GM12878 (cell line): ENCODE data around the gene KIAA0825.

Source experiments
- BHLHE40 ChIP-seq, 2 experiments: fragments of 450-650 bp in 1 of 2; IDR thresholded peaks; 2 replicates each; pipeline ENCODE4 v1.6.1; 2011 to 2017; ENCODE audit warnings: low read depth in 2 of 2, borderline replicate concordance in 1 of 2, improper control_type of control experiment in 1 of 2, low read length in 1 of 2, mild to moderate bottlenecking in 1 of 2
- CBX3 ChIP-seq: fragments of 200-600 bp; sonication (generic); IDR thresholded peaks from 2 replicates; pipeline ENCODE4 v1.6.1; 2016; ENCODE audit warnings: low read depth, borderline replicate concordance
- CHD4 ChIP-seq: fragments of 200-600 bp; sonication (generic); IDR thresholded peaks from 2 replicates; pipeline ENCODE4 v1.6.1; 2016; ENCODE audit warnings: mild to moderate bottlenecking
- MTA3 ChIP-seq: IDR thresholded peaks from 2 replicates; pipeline ENCODE4 v1.6.1; 2012; ENCODE audit warnings: low read length, inconsistent platforms, borderline replicate concordance
- PAX5 ChIP-seq: IDR thresholded peaks from 2 replicates; pipeline ENCODE4 v1.6.1; 2011; ENCODE audit warnings: low read depth, low read length, borderline replicate concordance
- PML ChIP-seq: IDR thresholded peaks from 2 replicates; pipeline ENCODE4 v1.6.1; 2012; ENCODE audit warnings: low read length, inconsistent platforms
- POLR2AphosphoS2 ChIP-seq: IDR thresholded peaks from 2 replicates; pipeline ENCODE4 v1.6.1; 2011; ENCODE audit warnings: low read depth, mild to moderate bottlenecking, low read length, improper control_type of control experiment, moderate library complexity
- SIN3A ChIP-seq: IDR thresholded peaks from 2 replicates; pipeline ENCODE4 v1.6.1; 2012; ENCODE audit warnings: low read depth, low read length, improper control_type of control experiment
- SREBF2 ChIP-seq: IDR thresholded peaks from 2 replicates; pipeline ENCODE4 v1.6.1; 2012; ENCODE audit warnings: mild to moderate bottlenecking, low read length
- TAF1 ChIP-seq: IDR thresholded peaks from 2 replicates; pipeline ENCODE4 v1.6.1; 2011; ENCODE audit warnings: mild to moderate bottlenecking, low read depth, low read length, borderline replicate concordance
- ZZZ3 ChIP-seq: IDR thresholded peaks from 2 replicates; pipeline ENCODE4 v1.6.1; 2011; ENCODE audit warnings: low read depth; ENCODE audit not compliant: control insufficient read depth, insufficient read length
- TF ChIP-seq, protein P1 (sequence below), 3 experiments: IDR thresholded peaks in 2 of 3; conservative IDR thresholded peaks in 1 of 3; 2 replicates each; pipeline ENCODE4 v1.5.1; 2011; ENCODE audit warnings: low read depth in 3 of 3, low read length in 3 of 3, mild to moderate bottlenecking in 3 of 3, control low read depth in 2 of 3, moderate library complexity in 2 of 3, inconsistent platforms in 1 of 3, mixed read lengths in 1 of 3; ENCODE audit not compliant: control insufficient read depth in 2 of 3, insufficient read depth in 1 of 3; ENCODE audit errors: extremely low read depth in 1 of 3
- TF ChIP-seq, protein P2 (sequence below): IDR thresholded peaks from 2 replicates; pipeline ENCODE4 v1.6.1; 2012; ENCODE audit warnings: low read depth, low read length, improper control_type of control experiment
- TF ChIP-seq, protein P3 (sequence below): IDR thresholded peaks from 2 replicates; pipeline ENCODE4 v1.6.1; 2012; ENCODE audit warnings: low read depth, low read length, improper control_type of control experiment

DNA sequence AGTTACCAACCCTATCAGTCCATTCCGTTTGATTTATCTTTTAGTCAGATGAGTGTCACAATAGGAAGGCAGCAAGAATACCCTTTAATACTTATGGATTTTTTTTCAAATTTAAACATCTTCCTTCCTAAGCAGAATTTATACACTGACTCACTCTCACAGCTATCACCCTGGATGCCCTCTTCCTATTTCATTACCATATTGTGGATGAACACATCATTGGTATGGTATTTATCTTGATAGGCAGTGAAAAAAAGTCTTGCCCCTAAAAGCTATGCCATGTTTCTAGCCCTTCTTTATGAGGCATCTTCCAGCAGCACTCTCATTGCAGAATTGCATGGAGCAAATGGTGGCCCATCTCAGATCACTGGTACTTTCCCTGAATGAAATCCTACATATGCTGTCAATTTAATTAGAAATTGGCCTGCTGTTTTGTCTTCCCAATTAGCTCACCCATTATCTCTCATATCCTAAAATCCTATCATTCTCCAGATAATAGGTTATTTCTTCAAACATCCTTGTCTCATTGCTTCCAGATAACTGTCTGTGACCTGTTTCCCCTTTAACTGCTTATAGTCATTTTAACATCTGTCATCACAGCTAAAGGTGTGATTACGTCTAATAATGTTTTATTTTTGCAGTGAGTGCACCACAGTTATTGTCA lies 443.5 kb downstream of the KIAA0825 start:
- TF ChIP-seq, protein P1, sequence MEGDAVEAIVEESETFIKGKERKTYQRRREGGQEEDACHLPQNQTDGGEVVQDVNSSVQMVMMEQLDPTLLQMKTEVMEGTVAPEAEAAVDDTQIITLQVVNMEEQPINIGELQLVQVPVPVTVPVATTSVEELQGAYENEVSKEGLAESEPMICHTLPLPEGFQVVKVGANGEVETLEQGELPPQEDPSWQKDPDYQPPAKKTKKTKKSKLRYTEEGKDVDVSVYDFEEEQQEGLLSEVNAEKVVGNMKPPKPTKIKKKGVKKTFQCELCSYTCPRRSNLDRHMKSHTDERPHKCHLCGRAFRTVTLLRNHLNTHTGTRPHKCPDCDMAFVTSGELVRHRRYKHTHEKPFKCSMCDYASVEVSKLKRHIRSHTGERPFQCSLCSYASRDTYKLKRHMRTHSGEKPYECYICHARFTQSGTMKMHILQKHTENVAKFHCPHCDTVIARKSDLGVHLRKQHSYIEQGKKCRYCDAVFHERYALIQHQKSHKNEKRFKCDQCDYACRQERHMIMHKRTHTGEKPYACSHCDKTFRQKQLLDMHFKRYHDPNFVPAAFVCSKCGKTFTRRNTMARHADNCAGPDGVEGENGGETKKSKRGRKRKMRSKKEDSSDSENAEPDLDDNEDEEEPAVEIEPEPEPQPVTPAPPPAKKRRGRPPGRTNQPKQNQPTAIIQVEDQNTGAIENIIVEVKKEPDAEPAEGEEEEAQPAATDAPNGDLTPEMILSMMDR (IDR thresholded peaks at IDR 0.05 in 2 of 3, conservative IDR thresholded peaks at IDR 0.05 in 1 of 3; ENCODE audit: control insufficient read depth in 2 of 3, extremely low read depth in 1 of 3, insufficient read depth in 1 of 3, low read depth in 3 of 3, low read length in 3 of 3): no peak
- no peak for TF ChIP-seq CBX3
- TF ChIP-seq, protein P2, sequence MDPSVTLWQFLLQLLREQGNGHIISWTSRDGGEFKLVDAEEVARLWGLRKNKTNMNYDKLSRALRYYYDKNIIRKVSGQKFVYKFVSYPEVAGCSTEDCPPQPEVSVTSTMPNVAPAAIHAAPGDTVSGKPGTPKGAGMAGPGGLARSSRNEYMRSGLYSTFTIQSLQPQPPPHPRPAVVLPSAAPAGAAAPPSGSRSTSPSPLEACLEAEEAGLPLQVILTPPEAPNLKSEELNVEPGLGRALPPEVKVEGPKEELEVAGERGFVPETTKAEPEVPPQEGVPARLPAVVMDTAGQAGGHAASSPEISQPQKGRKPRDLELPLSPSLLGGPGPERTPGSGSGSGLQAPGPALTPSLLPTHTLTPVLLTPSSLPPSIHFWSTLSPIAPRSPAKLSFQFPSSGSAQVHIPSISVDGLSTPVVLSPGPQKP: no peak
- no peak for TF ChIP-seq BHLHE40 (IDR thresholded peaks at IDR 0.05; ENCODE audit: borderline replicate concordance in 1 of 2, low read depth in 2 of 2, low read length in 1 of 2)
- no peak for TF ChIP-seq MTA3
- TF ChIP-seq TAF1: no peak
- no peak for TF ChIP-seq POLR2AphosphoS2
- no peak for TF ChIP-seq PAX5
- no peak for TF ChIP-seq ZZZ3
- TF ChIP-seq SREBF2: no peak
- TF ChIP-seq PML: no peak
- TF ChIP-seq SIN3A: no peak
- TF ChIP-seq CHD4: no peak
- TF ChIP-seq, protein P3, sequence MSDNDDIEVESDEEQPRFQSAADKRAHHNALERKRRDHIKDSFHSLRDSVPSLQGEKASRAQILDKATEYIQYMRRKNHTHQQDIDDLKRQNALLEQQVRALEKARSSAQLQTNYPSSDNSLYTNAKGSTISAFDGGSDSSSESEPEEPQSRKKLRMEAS: no peak
